T follicular helper cell (primary cell): Measurements from ENCODE around the gene C1QTNF5.

ENCODE experiments used
- DNase-seq: peaks from one replicate; pipeline ENCODE4 v3.0.0-alpha.2; 2020; ENCODE audit warnings: low read depth

C1QTNF5 gene

DNA sequence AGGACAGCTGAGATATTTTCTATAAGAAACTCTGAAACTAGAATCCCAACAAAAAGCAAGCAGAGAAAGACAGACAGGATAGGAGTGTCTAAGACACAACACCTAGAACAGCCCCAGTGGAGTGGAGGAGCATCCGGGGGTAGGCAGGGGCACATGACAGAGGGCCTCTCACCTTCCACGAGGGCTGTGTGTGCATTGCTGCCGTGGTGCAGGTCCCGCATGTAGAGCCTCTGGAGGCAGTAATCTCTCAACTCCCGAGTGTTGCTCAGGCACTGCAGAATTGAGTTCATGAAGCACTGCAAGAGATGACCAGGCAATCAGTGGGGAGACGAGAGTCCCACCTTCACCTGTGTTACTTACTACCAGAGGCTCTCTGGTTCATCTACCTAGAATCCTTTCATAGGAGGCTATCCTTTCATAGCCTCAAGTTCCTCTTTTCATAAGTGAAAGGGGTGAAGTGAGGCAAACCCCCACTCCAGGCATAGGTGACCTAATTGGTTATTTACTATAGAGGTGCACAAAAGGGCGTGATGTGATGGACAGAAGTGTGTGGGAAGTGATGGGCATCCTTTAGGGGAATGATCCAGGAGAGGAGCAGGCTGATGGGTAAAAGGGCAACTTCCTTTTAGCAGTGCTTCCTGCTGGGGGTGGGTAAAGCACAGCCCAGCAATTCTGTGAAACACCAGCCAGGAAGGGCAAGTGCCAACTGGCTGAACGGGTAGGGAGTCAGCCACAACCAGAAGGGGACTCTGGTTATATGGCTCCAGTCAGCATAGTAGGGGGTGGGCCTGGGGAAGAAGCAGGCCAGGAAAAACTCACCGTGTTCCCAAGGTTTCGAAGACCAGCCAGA lies 18.9 kb upstream of the C1QTNF5 start:
- DNase-seq = no peak

DNA sequence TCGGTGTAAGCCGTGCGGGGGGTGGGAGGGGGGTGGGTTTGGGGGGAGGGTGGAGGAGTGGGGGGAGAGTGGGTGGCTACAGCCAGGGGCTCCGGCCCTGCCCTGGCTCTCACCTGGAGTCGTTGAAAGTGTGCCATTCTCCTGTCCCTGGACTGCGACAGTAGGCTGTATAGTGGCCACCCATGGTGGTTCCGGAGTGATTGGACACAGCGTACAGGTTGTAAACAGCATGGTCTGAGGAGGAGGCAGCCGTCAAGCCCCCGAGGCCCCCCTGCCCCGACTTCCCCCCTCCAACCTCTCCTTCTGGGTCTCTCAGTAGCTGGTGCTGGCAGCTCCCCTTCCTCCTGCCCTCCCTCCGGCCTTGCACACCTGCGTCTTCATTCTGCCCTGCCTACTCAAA lies 16.4 kb upstream of the C1QTNF5 start:
- DNase-seq = no peak

DNA sequence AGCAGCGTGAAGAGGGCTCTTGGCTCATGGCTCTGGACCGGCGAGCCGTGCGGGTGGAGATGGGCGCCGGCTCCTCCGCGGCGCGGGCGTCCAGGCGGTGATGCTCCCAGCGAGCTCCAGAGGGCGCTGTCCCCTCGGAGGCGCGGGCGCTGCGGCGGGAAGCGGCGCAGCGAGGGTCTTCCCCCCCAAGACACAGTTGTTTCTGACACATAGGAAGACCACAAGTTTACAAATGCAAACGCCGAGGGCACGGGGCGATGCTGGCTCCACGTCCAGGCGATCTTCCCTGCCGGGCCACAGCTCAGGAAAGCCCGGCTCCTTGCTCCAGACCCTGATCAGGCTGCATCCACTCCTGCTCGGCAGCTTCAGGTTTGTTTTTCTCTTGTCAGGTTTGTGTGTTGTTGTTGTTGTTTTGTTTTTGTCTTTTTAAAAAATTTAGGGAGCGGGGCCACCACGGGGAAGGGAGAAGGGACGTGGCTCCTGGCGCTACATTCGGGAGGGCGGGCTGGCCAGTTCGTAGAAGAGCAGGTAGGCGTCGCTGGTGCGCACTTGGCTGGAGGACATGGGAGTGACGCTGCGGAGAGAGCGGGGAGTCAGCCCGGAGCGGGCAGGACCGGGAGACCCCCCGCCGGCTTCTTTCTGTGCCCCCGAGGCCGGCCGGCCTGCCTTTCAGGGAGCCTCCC lies 15.8 kb upstream of the C1QTNF5 start:
- peak; percentile 64 for DNase-seq

DNA sequence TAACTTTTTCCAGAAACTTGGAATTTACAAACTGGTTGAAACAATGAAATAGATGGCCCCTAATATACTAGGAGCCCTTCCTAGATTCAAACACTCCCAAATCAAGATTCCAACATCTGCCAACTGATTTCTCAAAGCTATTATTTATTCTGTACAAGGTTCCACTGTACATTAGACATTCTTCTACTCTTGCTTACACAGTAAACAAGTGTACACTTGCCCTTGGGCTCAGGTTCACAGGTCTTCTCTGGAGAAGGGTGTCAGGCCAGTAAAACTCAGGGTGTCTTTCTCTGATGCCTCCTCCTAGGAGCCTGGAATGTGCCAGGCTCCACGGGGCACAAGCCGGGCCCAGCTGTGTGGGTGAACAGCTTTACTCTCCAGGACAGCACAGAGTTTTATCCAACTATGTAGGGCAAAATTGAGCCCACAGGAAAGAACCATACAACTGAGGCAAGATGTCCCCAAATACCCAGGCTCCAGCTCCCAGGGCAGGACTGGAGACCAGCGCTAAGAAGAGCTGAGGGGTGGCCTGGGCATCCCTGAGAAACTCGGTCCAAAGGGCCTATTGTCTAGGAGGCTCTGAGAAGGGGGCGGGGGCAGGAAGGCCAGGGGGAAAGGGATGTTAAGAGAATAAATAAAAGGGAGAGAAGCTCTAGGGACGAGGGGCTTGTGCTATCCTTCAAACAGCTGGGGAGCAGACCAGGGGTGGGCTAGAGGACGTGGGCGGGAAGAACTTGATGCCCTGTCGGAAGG lies 14.6 kb upstream of the C1QTNF5 start:
- no peak for DNase-seq

DNA sequence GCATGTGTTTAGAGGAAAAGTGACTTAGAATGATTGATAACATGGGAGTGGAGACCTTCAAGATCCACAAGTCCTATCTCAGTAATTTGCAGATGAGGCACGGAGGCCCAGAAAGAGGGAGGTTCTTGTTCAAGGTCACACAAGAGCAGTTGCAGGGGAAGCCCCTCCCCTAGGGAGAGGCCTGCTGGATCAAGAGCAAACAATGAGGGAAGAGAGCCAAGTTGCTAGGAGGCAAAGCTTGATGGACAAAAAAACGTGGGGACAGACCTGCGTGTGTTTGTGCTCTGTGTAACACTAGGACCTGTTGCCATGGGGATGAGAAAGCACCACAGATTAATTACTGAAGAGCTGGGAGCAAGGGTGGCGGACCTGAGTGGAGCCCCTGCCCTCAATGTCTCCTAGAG lies 12.2 kb upstream of the C1QTNF5 start:
- no peak for DNase-seq

DNA sequence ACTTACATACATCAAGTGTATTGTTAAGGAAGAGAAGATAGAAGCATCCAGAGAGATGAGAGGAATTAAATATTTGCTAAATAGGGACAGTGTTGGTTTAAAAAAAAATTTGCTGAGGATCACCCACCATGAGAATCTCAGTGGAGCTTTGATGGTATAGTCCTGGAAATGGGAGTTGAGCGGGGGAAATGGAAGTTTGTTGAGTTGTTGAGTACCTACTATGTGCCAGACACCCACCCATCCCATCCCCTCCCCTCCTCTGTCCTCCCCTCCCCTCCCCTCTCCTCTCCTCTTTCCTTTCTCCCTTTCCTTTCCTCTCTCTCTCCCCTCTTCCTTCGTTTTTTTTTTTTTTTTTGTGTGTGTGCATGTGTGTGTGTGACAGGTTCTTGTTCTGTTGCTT lies 10.5 kb upstream of the C1QTNF5 start:
- no peak for DNase-seq

DNA sequence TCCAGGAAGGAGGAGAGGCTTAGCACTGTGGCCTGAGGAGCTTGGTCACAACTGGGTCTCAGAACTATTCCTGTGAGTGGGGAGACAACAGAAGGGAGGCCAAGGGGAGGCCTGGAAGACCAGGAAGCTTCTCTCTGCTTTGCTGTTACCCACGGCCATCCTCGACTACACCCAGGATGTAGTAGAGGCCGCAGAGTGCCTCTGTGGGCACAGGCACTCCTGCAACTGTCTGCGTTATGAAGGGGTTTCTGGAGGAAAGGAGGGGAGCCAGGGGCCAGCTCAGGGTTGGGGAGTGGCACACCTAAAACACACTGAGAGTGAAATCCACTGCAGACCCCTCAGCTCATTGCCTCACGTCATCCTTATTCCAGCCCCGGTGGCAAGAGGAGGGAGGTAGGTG lies 9.6 kb upstream of the C1QTNF5 start:
- DNase-seq = no peak

DNA sequence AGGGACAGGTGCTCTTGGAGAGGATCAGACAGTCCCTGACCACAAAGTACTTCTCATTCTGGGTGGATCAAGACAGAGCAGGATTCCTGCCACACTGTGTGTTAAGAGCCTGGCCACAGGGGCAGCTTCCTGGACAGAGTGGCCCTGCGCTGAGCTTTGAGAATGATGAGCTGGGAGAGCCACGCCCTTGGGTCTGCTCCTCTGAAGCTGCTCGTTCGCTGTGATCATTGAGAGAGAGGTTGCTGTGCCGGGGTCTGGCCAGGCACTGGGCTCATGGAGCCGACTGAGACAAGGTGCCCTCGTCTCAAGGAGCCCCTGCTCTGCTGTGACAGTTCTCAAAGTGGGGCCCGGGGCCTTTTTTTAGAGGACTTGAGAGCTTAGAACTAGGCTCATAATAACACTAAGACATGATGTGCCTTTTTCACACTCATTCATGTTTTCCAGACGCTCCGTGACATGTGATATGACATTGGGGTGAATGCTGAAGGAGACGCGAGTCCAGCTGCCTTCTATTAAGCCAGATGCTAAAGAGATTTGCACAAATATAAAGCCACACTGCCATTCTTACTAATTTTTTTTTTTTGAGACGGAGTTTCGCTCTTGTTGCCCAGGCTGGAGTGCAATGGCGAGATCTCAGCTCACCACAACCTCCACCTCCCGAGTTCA lies 7.4 kb upstream of the C1QTNF5 start:
- no peak for DNase-seq

DNA sequence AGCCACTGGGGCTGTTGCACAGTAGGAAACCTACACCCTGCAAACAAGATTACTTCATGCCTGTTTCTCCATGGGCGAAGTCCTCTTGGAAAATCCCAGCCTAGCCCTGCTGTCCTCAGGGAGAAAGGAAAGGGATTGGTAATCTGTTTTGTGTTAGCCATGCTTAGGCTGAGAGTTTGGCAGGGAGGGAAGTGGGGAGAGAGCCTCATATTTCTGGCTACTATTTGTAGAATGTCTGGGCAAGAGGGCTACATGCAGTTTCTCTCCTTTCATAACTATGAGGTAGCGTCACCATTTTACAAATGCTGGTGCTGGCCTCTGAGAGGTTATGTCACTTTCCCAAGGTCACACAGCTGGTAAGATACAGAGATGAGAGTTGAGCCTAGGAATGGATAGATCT lies 6.6 kb upstream of the C1QTNF5 start:
- DNase-seq = no peak

DNA sequence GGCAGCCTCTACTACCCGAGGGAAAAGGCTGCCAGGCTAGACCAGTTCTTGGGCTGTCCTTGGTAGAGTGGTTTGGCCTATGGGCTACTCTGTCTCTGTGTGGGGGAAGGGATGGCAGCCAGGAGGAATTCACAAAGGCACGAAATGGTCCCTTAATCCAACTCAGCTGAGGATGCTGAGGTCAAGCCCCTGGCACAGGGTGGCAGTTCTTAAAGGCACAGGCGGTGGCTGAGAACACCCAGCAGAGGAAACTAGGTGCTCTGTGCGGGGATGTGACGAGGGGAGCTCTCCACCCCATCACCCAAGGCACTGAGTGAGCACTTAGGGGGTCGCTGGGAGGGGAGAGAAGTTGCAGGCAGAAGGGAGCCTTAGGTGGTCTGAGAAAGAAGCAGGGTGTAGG lies 5.9 kb upstream of the C1QTNF5 start, which contains the start of gene MFRP:
Gene MFRP (minus strand): TSS at position 101 of the 400 bp plus-strand sequence. CDS start 192 bp downstream, outside the sequence.
- no peak for DNase-seq

DNA sequence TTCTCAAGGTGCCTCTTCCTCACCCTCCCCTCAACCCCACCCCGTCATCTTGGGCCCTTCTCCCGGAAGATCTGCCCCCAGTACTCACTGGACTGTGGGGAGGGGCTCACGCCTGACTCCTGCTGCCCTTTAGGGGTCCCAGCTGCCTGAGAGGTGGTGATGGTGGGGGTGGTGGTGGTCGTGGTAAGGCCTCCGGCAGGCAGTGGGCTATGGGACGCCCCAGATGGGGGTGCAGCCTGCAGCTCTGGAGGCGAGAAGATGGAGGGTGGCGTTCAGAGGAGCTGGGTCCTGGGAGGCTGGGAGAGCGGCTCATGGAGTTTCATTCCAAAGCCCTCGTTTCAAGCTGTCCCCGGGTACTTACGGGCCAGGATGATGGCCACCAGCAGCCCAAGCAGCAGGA lies 5.0 kb upstream of the C1QTNF5 start:
- DNase-seq = no peak

DNA sequence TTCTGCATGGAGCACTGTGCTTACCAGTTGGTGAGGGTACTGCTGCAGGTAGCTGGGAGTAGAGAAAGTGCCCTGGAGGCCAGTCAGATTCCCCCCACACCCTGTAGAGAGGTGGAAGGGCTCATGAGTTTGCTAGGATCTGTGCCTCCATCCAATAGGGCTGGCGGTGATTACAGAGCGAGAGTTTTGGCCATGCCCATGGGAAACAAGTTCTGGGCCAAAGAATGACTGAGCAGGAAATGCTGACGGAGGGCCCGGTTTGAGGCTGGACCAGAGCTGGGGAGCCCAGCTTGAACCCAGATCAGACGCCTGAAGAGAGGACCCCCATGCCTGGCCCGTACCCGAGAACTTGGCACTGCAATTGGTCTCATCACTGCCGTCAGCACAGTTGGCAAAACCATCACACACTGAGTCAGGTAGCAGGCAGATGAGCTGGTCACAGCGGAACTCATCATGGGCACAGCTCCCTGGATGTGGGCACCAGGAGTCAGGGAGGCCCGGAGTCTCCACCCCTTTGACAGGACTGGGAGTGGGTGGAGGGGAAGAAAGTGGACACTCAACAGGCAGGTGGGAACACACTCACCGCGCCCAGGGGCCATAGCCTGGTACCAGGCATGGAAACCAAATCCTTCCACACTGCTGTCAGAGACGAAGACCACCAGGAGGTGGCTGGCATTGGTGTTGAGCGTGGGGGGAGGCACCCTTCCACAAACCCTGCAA lies 3.8 kb upstream of the C1QTNF5 start:
- DNase-seq = no peak

DNA sequence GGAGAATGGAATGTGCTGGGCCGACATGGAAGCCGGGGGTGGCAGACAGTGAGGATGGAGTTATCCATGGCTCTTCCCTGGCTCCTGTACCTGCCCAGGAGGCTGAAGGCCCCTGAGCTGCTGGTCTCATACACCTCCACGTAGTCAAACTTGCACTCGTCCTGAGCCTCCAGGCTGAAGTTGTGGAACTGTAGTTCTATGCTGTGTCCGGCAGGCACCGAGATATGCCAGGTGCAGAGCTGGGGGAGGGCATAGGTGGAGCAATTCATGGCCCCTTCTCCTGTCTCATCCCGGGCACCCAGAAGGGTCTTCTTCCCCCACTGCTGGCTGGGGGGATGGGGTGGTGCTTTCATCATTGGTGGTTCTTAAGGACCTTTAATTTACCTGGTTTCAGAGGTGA lies 3.0 kb upstream of the C1QTNF5 start:
- no peak for DNase-seq

DNA sequence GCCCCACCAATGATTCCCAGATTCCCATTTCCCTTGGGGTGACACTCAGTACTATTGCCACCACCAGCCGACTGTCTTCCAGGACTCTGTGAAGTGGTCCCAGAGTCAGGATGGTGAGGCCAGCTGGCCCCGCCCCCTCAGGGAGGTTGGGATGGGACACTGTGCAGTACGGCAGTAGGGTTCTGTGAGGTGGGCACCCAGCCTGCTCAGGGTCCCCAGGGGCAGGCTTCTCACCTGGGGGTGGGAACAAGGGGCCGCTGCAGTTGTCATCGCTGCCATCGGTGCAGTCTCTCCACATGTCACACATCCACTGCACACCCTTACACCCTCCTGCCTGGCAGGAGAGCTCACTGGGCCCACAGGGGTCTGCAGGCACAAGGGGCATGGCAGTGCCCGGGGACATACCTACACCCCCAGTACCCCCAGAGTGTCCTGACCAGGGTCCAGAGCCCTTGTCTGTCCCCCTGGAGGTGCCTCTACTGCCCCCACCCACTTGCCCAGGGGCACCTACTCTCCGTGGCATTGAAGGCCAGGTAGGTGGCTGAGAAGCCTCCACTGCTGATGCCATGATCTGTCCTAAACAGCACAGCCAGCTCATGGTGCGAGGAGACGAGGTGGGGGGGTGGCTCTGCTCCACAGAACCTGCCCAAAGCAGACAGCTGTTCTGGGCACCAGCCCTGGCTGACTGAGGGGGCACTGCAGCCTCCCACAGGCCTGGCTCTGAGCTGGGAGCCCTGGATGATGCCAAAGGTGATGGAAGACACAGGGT lies 1.9 kb upstream of the C1QTNF5 start:
- no peak for DNase-seq

DNA sequence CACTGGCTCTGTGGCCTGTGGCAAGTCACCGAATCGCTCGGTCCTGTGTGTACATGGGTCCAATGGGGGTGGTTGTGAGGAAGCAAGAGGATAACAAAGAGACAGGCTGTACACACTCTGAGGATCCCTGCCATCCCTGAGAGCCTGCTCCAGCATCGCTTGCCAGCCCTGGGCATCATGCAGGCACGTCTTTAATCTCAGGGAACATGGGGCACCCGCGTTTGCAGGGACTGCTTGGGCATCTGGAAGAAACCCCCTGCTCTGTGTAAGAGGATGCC lies 1.3 kb upstream of the C1QTNF5 start:
- DNase-seq = no peak

DNA sequence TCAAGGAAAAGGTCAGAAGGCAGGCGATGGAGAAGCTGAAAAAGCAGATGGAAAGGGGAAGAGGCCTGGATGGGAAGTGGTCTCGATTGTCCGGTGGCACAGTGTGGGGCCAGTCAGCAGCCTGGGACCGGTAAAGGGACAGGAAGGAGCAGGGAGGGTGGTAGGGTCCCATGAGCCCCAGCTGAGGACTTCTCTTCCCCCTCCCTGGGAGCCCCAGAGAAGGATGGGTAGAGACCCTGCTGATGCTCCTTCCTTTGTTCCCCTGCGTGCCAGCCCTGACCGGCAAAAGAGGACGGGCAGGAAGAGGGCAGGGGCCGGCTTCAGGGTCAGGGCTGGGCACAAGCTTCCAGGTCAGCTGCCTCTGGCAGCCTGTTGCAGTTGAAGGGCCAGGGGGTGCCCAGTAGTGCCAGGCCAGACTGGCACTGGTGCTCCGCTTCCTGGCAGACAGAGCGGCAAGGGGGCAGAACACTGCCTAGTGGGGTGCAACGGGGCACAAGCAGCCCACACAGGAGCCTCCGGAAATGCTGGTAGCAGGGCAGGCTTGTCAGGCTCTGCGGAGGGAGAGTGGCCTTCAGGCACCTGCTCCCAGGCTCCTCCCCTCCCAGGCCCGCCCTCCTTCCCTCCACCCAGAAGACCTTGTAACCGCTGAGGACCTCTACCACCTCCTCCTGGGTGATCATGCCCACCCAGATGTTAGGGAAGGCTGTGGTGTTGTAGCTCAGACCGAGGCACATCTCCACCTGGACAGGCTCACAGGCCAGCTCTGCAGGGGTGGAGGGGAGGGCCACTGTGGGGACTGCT lies 739 bp upstream of the C1QTNF5 start:
- no peak for DNase-seq

DNA sequence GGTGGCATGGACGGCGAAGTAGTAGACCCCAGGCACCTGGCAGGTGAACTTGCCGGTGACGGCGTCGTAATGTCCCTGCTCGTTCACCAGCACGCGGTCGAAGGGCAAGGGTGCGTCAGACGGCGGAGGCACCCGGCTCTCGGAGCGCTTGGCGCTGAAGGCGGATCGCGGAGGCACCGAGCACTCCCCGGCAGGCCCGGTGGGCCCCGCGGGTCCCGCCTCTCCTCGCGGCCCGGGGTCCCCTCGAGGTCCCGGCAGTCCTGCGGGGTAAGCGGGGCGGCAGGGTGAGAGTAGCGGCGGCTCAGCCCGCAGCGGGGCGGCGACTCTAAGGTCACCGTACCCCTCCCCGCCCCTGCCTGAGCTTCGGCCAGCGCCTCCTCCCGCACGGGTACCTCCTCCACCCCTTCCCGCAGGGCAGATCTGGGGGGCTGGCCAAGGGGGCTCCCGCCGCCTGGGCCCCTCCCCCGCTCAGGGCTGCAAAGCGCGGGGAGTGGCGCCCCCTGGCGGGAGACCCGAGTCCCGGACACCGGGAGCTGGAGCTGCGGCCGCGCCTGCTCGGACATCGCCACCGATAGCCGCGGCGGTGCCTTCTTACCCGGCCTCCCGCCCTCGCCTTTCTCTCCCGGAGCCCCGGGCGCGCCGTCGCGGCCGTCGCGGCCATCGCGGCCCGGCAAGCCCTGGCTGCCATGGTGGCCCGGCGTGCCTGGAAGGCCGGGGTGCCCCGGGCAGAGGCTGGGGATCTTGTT lies 921 bp downstream of the C1QTNF5 start:
- DNase-seq = no peak

DNA sequence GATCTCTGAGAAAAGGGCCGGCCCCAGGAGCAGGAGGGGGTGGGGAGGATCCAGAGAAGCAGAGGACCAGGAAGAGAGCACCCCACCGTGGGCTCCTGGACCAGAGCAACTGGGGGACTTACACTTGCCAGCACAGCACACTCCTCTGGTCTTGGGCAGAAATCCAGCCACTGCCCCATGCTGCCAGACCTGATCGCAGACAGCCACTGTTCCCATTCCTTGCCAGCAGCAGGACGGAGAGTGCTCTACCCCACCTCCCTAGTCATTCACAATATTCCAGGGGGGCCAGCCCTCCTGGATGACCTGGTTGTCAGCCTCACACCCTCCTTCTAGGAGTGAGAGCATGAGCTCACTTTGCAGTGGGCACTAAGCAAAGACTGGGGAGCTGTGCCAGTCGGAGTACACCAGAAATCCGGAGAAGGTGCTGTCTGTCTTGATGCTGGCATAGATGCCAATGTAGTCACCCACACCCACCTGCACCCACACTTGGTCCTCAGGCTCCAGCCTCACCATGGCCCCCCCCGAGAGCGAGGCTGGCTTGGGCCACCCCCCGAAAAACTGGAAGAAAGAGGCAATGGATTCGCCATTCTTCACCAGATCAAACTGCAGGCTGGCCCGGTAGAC lies 1.6 kb downstream of the C1QTNF5 start:
- DNase-seq = no peak

DNA sequence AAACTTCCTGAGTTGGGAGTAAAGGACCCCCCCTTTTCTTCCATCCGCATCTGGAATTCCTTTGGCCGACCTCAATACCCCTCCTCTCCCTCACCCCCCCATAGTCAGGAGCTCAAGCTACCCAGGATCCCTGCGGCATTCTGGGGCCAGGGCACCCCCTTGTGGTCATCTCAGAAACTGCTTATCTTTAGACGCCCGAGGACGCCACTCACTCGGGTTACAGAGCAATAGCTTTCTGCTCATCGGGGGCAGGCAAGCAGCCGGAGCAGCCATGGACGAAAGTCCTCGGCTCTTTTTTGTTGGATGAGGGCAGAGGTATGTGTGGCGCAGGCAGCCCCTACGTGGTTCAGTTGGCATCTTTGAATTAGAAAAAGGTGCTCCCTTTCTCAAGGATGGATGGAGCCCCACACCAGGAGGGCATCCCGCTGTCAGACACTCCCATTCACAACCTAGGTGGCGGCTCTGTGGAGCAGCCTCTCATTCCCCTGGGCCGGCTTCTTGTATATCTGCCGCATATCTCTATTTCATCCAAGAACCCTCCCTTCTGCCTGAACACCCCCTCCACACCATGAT lies 2.3 kb downstream of the C1QTNF5 start:
- DNase-seq = no peak
